Measurements from ENCODE around the gene MUC21. TPM values are rescaled to one million over a fixed set of nuclear protein-coding genes. Genes with fewer than 3 reads are reported as not detected.

MUC21 gene
- total and polyA plus RNA-seq, 11 donors = 0.10 TPM; not detected in 10

DNA sequence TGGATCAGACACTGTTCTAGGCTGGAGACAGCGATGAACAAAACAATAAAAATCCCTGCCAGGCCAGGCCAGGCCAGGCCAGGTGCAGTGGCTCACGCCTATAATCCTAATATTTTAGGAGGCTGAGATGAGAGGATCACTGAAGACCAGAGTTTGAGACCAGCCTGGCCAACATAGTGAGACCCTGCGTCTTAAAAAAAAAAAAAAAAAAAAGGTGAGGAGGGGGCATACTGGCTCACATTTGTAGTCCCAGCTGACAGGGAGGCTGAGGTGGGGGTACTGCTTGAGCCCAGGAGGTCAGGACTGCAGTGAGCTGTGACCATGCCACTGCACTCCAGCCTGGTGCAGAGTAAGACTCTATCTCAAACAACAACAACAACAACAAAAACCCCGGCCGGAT lies 38.2 kb upstream of the MUC21 start:
- H3K4me1 ChIP-seq = peaks cover 0 to 10% (median 4%) of the 10 kb centered on the region in 12 donors
- H3K4me3 ChIP-seq = no peak overlapping the region
- TF ChIP-seq, protein P1, sequence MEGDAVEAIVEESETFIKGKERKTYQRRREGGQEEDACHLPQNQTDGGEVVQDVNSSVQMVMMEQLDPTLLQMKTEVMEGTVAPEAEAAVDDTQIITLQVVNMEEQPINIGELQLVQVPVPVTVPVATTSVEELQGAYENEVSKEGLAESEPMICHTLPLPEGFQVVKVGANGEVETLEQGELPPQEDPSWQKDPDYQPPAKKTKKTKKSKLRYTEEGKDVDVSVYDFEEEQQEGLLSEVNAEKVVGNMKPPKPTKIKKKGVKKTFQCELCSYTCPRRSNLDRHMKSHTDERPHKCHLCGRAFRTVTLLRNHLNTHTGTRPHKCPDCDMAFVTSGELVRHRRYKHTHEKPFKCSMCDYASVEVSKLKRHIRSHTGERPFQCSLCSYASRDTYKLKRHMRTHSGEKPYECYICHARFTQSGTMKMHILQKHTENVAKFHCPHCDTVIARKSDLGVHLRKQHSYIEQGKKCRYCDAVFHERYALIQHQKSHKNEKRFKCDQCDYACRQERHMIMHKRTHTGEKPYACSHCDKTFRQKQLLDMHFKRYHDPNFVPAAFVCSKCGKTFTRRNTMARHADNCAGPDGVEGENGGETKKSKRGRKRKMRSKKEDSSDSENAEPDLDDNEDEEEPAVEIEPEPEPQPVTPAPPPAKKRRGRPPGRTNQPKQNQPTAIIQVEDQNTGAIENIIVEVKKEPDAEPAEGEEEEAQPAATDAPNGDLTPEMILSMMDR (IDR thresholded peaks at IDR 0.05) = no peak
- no peak for TF ChIP-seq POLR2A (IDR thresholded peaks at IDR 0.05)
- WGBS, 4 donors = 85 to 92% (median 88%) methylated on average over 5 of the region's 5 CpGs
- peaks cover 0 to 7% (median 0%) of the 10 kb centered on the region in 9 donors for H3K27me3 ChIP-seq
- no peak for ATAC-seq
- H3K27ac ChIP-seq = no peak overlapping the region
- intact Hi-C loops (cut with DNase I) = loop anchor here in 1 of 10 donors (10.0 kb wide), 1 partner anchor 60 kb away; no protein-coding TSS in a partner anchor
- no peak for DNase-seq
- H3K36me3 ChIP-seq = no peaks in the 10 kb centered on the region
- H3K9me3 ChIP-seq = no peaks in the 10 kb centered on the region

GRCh38 chr6:30947231-30947630 lies 36.3 kb upstream of the MUC21 start:
- no peaks in the 10 kb centered on the region for H3K9me3 ChIP-seq
- no peak for TF ChIP-seq POLR2A (IDR thresholded peaks at IDR 0.05)
- TF ChIP-seq, protein P1 (IDR thresholded peaks at IDR 0.05) = no peak
- ATAC-seq (no peak), DNase-seq (no peak)
- peaks cover 0 to 13% (median 0%) of the 10 kb centered on the region in 9 donors for H3K27me3 ChIP-seq
- H3K36me3 ChIP-seq = no peaks in the 10 kb centered on the region
- H3K4me1 ChIP-seq = peaks cover 0 to 8% (median 4%) of the 10 kb centered on the region in 12 donors
- H3K4me3 ChIP-seq = no peak overlapping the region
- no peak overlapping the region for H3K27ac ChIP-seq
- intact Hi-C loops (cut with DNase I) = loop anchor here in 1 of 10 donors (10.0 kb wide), 1 partner anchor 58 kb away; no protein-coding TSS in a partner anchor
- WGBS, 4 donors = 82 to 88% (median 84%) methylated on average over 4 of the region's 4 CpGs

GRCh38 chr6:30948811-30949210 lies 34.7 kb upstream of the MUC21 start:
- intact Hi-C loops (cut with DNase I) = loop anchor here in 1 of 10 donors (10.0 kb wide), 1 partner anchor 56 kb away; no protein-coding TSS in a partner anchor

GRCh38 chr6:30951907-30952469 lies 31.5 kb upstream of the MUC21 start:
- H3K36me3 ChIP-seq = no peaks in the 10 kb centered on the region
- peaks cover 0 to 15% (median 0%) of the 10 kb centered on the region in 12 donors for H3K4me1 ChIP-seq
- H3K9me3 ChIP-seq = no peaks in the 10 kb centered on the region
- no peak overlapping the region for H3K4me3 ChIP-seq
- ATAC-seq (no peak), DNase-seq (no peak)
- no peak overlapping the region for H3K27ac ChIP-seq
- TF ChIP-seq, protein P1 (IDR thresholded peaks at IDR 0.05) = no peak
- 79 to 92% (median 86%) methylated on average over 5 of the region's 5 CpGs for WGBS, 4 donors
- peaks cover 0 to 31% (median 0%) of the 10 kb centered on the region in 9 donors for H3K27me3 ChIP-seq
- intact Hi-C loops (cut with DNase I) = no loop called here

More at GRCh38 chr6:30948811-30949210, 34.7 kb upstream of the MUC21 start:
- ATAC-seq = no peak
- no peak for DNase-seq
- no peaks in the 10 kb centered on the region for H3K36me3 ChIP-seq
- H3K9me3 ChIP-seq = no peaks in the 10 kb centered on the region
- H3K27ac ChIP-seq = no peak overlapping the region
- WGBS, 4 donors = 93 to 96% (median 94%) methylated on average over 6 of the region's 6 CpGs
- TF ChIP-seq POLR2A (IDR thresholded peaks at IDR 0.05) = no peak
- TF ChIP-seq, protein P1 (IDR thresholded peaks at IDR 0.05) = no peak
- H3K4me3 ChIP-seq = no peak overlapping the region
- peaks cover 0 to 8% (median 0%) of the 10 kb centered on the region in 9 donors for H3K27me3 ChIP-seq
- no peaks in the 10 kb centered on the region for H3K4me1 ChIP-seq
